ENCODE measurements around the gene COX8A.

DNA sequence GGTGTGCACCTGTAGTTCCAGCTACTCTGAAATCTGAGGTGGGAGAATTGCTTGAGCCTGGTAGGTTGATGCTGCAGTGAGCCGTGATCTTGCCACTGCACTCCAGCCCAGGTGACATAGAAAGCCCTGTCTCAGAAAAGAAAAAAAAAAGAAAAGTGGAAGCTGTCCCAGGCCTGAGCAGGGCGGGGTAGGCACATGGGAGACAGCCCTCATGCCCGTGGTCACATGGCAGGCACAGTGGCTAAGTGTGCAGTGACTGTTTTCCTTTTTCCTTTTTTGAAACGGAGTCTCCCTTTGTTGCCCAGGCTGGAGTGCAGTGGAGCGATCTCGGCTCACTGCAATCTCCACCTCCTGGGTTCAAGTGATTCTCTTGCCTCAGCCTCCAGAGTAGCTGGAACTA lies 19.6 kb downstream of the COX8A start:
- TF ChIP-seq, protein P1, sequence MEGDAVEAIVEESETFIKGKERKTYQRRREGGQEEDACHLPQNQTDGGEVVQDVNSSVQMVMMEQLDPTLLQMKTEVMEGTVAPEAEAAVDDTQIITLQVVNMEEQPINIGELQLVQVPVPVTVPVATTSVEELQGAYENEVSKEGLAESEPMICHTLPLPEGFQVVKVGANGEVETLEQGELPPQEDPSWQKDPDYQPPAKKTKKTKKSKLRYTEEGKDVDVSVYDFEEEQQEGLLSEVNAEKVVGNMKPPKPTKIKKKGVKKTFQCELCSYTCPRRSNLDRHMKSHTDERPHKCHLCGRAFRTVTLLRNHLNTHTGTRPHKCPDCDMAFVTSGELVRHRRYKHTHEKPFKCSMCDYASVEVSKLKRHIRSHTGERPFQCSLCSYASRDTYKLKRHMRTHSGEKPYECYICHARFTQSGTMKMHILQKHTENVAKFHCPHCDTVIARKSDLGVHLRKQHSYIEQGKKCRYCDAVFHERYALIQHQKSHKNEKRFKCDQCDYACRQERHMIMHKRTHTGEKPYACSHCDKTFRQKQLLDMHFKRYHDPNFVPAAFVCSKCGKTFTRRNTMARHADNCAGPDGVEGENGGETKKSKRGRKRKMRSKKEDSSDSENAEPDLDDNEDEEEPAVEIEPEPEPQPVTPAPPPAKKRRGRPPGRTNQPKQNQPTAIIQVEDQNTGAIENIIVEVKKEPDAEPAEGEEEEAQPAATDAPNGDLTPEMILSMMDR (IDR thresholded peaks at IDR 0.05; ENCODE audit: insufficient read depth, low read length, poor library complexity, severe bottlenecking) = no peak
- no peak for TF ChIP-seq EZH2phosphoT487 (conservative IDR thresholded peaks at IDR 0.05; ENCODE audit: low read length)

Data from SU-DHL-6 (cell line).